ENCODE results near the gene COL27A1. TPM values are rescaled to one million over a fixed set of nuclear protein-coding genes. Genes with fewer than 3 reads are reported as not detected.

The COL27A1 gene
- total RNA-seq, 1 donor from 2014 or later, result 13.0 TPM

GRCh38 chr9:114167591-114168091 lies 12.3 kb downstream of the COL27A1 start:
- no peak overlapping the region for H3K4me3 ChIP-seq
- no peaks in the 10 kb centered on the region for H3K36me3 ChIP-seq
- intact Hi-C loops (cut with DNase I), result no loop called here
- no peak for DNase-seq
- TF ChIP-seq CTCF (IDR thresholded peaks at IDR 0.05), result no peak
- no peak overlapping the region for H3K27ac ChIP-seq
- H3K9me3 ChIP-seq, result no peaks in the 10 kb centered on the region
- H3K27me3 ChIP-seq (ENCODE audit: low read depth), result no peaks in the 10 kb centered on the region
- ATAC-seq, result no peak
- peaks cover 11% of the 10 kb centered on the region for H3K4me1 ChIP-seq

GRCh38 chr9:114168281-114169028 lies 13.1 kb downstream of the COL27A1 start:
- intact Hi-C loops (cut with DNase I), result no loop called here
- H3K9me3 ChIP-seq, result no peaks in the 10 kb centered on the region
- no peaks in the 10 kb centered on the region for H3K36me3 ChIP-seq
- no peak for DNase-seq
- peaks cover 6% of the 10 kb centered on the region for H3K4me1 ChIP-seq
- no peaks in the 10 kb centered on the region for H3K27me3 ChIP-seq (ENCODE audit: low read depth)
- H3K27ac ChIP-seq, result no peak overlapping the region
- ATAC-seq, result no peak
- no peak overlapping the region for H3K4me3 ChIP-seq
- no peak for TF ChIP-seq CTCF (IDR thresholded peaks at IDR 0.05)

- intact Hi-C loops (cut with DNase I), result no loop called here
Observed at GRCh38 chr9:114169029-114169951, 14.0 kb downstream of the COL27A1 start.

GRCh38 chr9:114169952-114170770 lies 14.8 kb downstream of the COL27A1 start:
- DNase-seq (no peak), ATAC-seq (no peak)
- no peaks in the 10 kb centered on the region for H3K4me1 ChIP-seq
- no peaks in the 10 kb centered on the region for H3K9me3 ChIP-seq
- H3K36me3 ChIP-seq, result no peaks in the 10 kb centered on the region
- H3K4me3 ChIP-seq, result no peak overlapping the region
- H3K27me3 ChIP-seq (ENCODE audit: low read depth), result no peaks in the 10 kb centered on the region
- TF ChIP-seq CTCF (IDR thresholded peaks at IDR 0.05), result no peak
- intact Hi-C loops (cut with DNase I), result no loop called here
- no peak overlapping the region for H3K27ac ChIP-seq

More at GRCh38 chr9:114169029-114169951, 14.0 kb downstream of the COL27A1 start:
- no peaks in the 10 kb centered on the region for H3K9me3 ChIP-seq
- H3K4me3 ChIP-seq, result no peak overlapping the region
- DNase-seq (no peak), ATAC-seq (no peak)
- H3K27ac ChIP-seq, result no peak overlapping the region
- no peaks in the 10 kb centered on the region for H3K4me1 ChIP-seq
- H3K27me3 ChIP-seq (ENCODE audit: low read depth), result no peaks in the 10 kb centered on the region
- H3K36me3 ChIP-seq, result no peaks in the 10 kb centered on the region
- TF ChIP-seq CTCF (IDR thresholded peaks at IDR 0.05), result no peak
